Motor neuron (in vitro differentiated cells): Measurements from ENCODE around the gene OR2AE1. TPM values are rescaled to one million over a fixed set of nuclear protein-coding genes. Genes with fewer than 3 reads are reported as not detected.

Experiments
- ATAC-seq, 8 experiments: fragments of 200-7000 bp; cut with Tn5 transposase; replicated peaks in 6 of 8; 2 replicates each; pipeline ENCODE4 v1.8.0; 2021; ENCODE audit warnings: mild to moderate bottlenecking in 8 of 8, moderate library complexity in 8 of 8
- H3K27ac ChIP-seq, 2 donors: fragments of 250-450 bp; sonication (Bioruptor Pico); 2 replicates each; pipeline ENCODE4 v1.9.0; 2021; ENCODE audit warnings: antibody characterized with exemption in 2 of 2, mild to moderate bottlenecking in 2 of 2, moderate library complexity in 1 of 2
- H3K4me1 ChIP-seq, 2 donors: fragments of 250-450 bp; sonication (Bioruptor Pico); replicated peaks in 1 of 2; 2 replicates each; pipeline ENCODE4 v1.6.1; 2021; ENCODE audit warnings: antibody characterized with exemption in 2 of 2, mild to moderate bottlenecking in 2 of 2, moderate library complexity in 1 of 2
- H3K4me3 ChIP-seq, 5 donors: fragments of 250-450 bp; sonication (Bioruptor Pico); 2 replicates each; pipeline ENCODE4 v1.9.0; 2021; ENCODE audit warnings: antibody characterized with exemption in 5 of 5, mild to moderate bottlenecking in 5 of 5, moderate library complexity in 4 of 5
- WGBS, 10 experiments: fragments of 450-650 bp; shearing (Covaris generic); methylation state at CpG; one replicate each; pipeline ENCODE4 v1.0.0; 2022; 5-methylcytosine and 5-hydroxymethylcytosine counted together
- in situ Hi-C, 9 experiments: fragments of 400-800 bp; cut with MboI; loops; one replicate each; pipeline ENCODE4 v1.15.0; 2021; ENCODE audit warnings: low sequenced_read_pairs in 9 of 9, low pct_unique_long_range_greater_than_20kb in 2 of 9; ENCODE audit not compliant: unreplicated experiment in 9 of 9
- total RNA-seq, 8 experiments: library from RNA; unstranded; fragments of 300-600 nt; gene quantifications; 2 replicates each; pipeline versions ENCODE4 v1.2.3 to v1.2.4, GENCODE V29; 2022

OR2AE1 gene
- total RNA-seq, 8 experiments from 2014 or later: 0.21 to 0.70 (median 0.62) TPM; not detected in 3

GRCh38 chr7:99827040-99827778 lies 49.6 kb downstream of the OR2AE1 start:
- WGBS, 10 experiments: 14 to 100% (median 84%) methylated on average over 1 to 2 of the region's 2 CpGs
- in situ Hi-C loops: loop anchor here in 1 of 9 experiments (25.0 kb wide), 1 partner anchor 190 kb away; no protein-coding TSS in a partner anchor
- H3K4me1 ChIP-seq: peaks cover 0 to 6% of the 10 kb centered on the region in 2 donors
- ATAC-seq: no peak
- H3K4me3 ChIP-seq: no peak overlapping the region
- no peak overlapping the region for H3K27ac ChIP-seq

Other genes with a start within 250 kb of the OR2AE1 start
- gene CYP3A5, start 197.0 kb downstream of the OR2AE1 start, total RNA-seq: 10 to 100 TPM in 1 of 8 experiments, 1 to 10 TPM in 7; 2.4 to 20.2 (median 6.4) TPM
- gene CYP3A7, start 141.8 kb downstream of the OR2AE1 start, total RNA-seq: 1 to 10 TPM in 2 of 8 experiments, under 1 TPM in 4, not detected in 2; 0.36 to 1.1 (median 0.57) TPM
- gene CYP3A4, start 92.8 kb downstream of the OR2AE1 start, total RNA-seq: under 1 TPM in 5 of 8 experiments, not detected in 3; 0.11 to 0.33 (median 0.18) TPM
- gene CYP3A43, start 49.0 kb downstream of the OR2AE1 start, total RNA-seq: under 1 TPM in 1 of 8 experiments, not detected in 7; 0.16 TPM
- 10 to 100 TPM in 5 of 8 experiments, 1 to 10 TPM in 2, not detected in 1; 8.5 to 37.9 (median 11.9) TPM for gene TRIM4, start 42.5 kb upstream of the OR2AE1 start, total RNA-seq
- gene GJC3, start 52.6 kb upstream of the OR2AE1 start, total RNA-seq: 1 to 10 TPM in 1 of 8 experiments, under 1 TPM in 5, not detected in 2; 0.18 to 3.7 (median 0.46) TPM
- gene AZGP1, start 99.0 kb upstream of the OR2AE1 start, total RNA-seq: 100 to 1,000 TPM in 1 of 8 experiments, 10 to 100 TPM in 2, 1 to 10 TPM in 1, under 1 TPM in 2, not detected in 2; 0.08 to 229 (median 12.5) TPM
- gene ZKSCAN1, start 138.6 kb upstream of the OR2AE1 start, total RNA-seq: 10 to 100 TPM; 26.1 to 68.7 (median 48.3) TPM
- 10 to 100 TPM in 7 of 8 experiments, 1 to 10 TPM in 1; 5.9 to 19.5 (median 16.1) TPM for gene ZSCAN21, start 172.7 kb upstream of the OR2AE1 start, total RNA-seq
- 10 to 100 TPM; 32.4 to 63.8 (median 49.4) TPM for gene ZNF3, start 204.7 kb upstream of the OR2AE1 start, total RNA-seq
- 100 to 1,000 TPM in 2 of 8 experiments, 10 to 100 TPM in 6; 36.8 to 128 (median 72.2) TPM for gene COPS6, start 211.9 kb upstream of the OR2AE1 start, total RNA-seq
- gene MCM7, start 224.4 kb upstream of the OR2AE1 start, total RNA-seq: 100 to 1,000 TPM in 3 of 8 experiments, 10 to 100 TPM in 5; 15.0 to 262 (median 73.9) TPM
- 10 to 100 TPM in 7 of 8 experiments, 1 to 10 TPM in 1; 9.5 to 21.1 (median 16.3) TPM for gene AP4M1, start 224.6 kb upstream of the OR2AE1 start, total RNA-seq
- gene TAF6, start 242.3 kb upstream of the OR2AE1 start, total RNA-seq: 10 to 100 TPM; 18.0 to 49.1 (median 33.5) TPM
- 10 to 100 TPM; 11.3 to 46.0 (median 16.2) TPM for gene CNPY4, start 242.6 kb upstream of the OR2AE1 start, total RNA-seq
- 1 to 10 TPM; 1.7 to 5.1 (median 4.1) TPM for gene MBLAC1, start 249.9 kb upstream of the OR2AE1 start, total RNA-seq